Transverse colon (tissue), 4 donors: ENCODE data around the gene CLDN19. TPM values are rescaled to one million over a fixed set of nuclear protein-coding genes. Genes with fewer than 3 reads are reported as not detected.

Experiments
- DNase-seq: peaks from one replicate; pipeline ENCODE4 v3.0.0-alpha.2; 2019
- H3K27ac ChIP-seq, 4 donors: fragments of 200-600 bp; sonication (generic); 2 replicates each; pipeline ENCODE4 v1.5.1; 2016 to 2018; ENCODE audit warnings: inconsistent platforms in 4 of 4
- H3K27me3 ChIP-seq: fragments of 200-600 bp; sonication (generic); 2 replicates; pipeline ENCODE4 v1.5.1; 2017; ENCODE audit warnings: inconsistent platforms
- H3K36me3 ChIP-seq, 4 donors: fragments of 200-600 bp; sonication (generic); 2 replicates each; pipeline ENCODE4 v1.5.1; 2017 to 2019; ENCODE audit warnings: inconsistent platforms in 4 of 4
- H3K4me1 ChIP-seq, 4 donors: fragments of 200-600 bp; sonication (generic); 2 replicates each; pipeline ENCODE4 v1.5.1; 2017 to 2020; ENCODE audit warnings: inconsistent platforms in 4 of 4
- H3K4me3 ChIP-seq, 4 donors: fragments of 200-600 bp; sonication (generic); 1 replicate in 1 of 4; 2 replicates in 3 of 4; pipeline versions ENCODE4 v1.5.1 to v1.6.1; 2017 to 2019; ENCODE audit warnings: inconsistent platforms in 4 of 4
- H3K9me3 ChIP-seq, 2 donors: fragments of 200-600 bp; sonication (generic); 2 replicates each; pipeline ENCODE4 v1.5.1; 2017 to 2019; ENCODE audit warnings: inconsistent platforms in 2 of 2
- EP300 ChIP-seq: sonication (generic); formaldehyde crosslinking; IDR thresholded peaks from one replicate; pipeline ENCODE4 v1.6.1; 2017; ENCODE audit warnings: antibody characterized with exemption, low read depth
- POLR2A ChIP-seq: fragments of 450-650 bp; IDR thresholded peaks from one replicate; pipeline ENCODE4 v1.6.1; 2016; ENCODE audit warnings: antibody characterized with exemption, mild to moderate bottlenecking, moderate library complexity
- POLR2AphosphoS5 ChIP-seq, 3 donors: sonication (generic); formaldehyde crosslinking; IDR thresholded peaks; one replicate each; pipeline ENCODE4 v1.6.1; 2016; ENCODE audit warnings: antibody characterized with exemption in 3 of 3
- WGBS, 2 donors: methylation state at CpG; one replicate each; pipeline ENCODE4 v1.1.5; 2018; ENCODE audit warnings: low coverage in 1 of 2; 5-methylcytosine and 5-hydroxymethylcytosine counted together
- in situ Hi-C, 4 donors: fragments of 200-750 bp; cut with MboI; loops; one replicate each; pipeline versions ENCODE4 v1.15.0 to v1.15.1; 2017; ENCODE audit warnings: low sequenced_read_pairs in 3 of 4, low pct_ligation_motif_present in 1 of 4, low pct_unique_long_range_greater_than_20kb in 1 of 4
- intact Hi-C: fragments of 100-400 bp; cut with DNase I; formaldehyde crosslinking; loops from one replicate; pipeline ENCODE4 v1.15.1; 2023; ENCODE audit warnings: low total_unique reads
- total RNA-seq, 4 donors: library from RNA; depleted of rRNA; stranded (reverse); fragments of >200 nt; gene quantifications; one replicate each; pipeline ENCODE4 v1.1.0, GENCODE V29; 2016
- TF ChIP-seq, protein P1 (sequence below), 5 experiments: fragments of 200-600 bp in 3 of 5; fragments of 450-650 bp in 2 of 5; sonication (generic) in 3 of 5; IDR thresholded peaks; 1 replicate in 2 of 5; 2 replicates in 3 of 5; pipeline ENCODE4 v1.5.1; 2016 to 2017; ENCODE audit warnings: antibody characterized with exemption in 5 of 5, inconsistent platforms in 3 of 5, mild to moderate bottlenecking in 2 of 5, moderate library complexity in 1 of 5

Gene CLDN19
- total RNA-seq, 4 donors from 2014 or later, result 0.27 TPM; not detected in 3

DNA sequence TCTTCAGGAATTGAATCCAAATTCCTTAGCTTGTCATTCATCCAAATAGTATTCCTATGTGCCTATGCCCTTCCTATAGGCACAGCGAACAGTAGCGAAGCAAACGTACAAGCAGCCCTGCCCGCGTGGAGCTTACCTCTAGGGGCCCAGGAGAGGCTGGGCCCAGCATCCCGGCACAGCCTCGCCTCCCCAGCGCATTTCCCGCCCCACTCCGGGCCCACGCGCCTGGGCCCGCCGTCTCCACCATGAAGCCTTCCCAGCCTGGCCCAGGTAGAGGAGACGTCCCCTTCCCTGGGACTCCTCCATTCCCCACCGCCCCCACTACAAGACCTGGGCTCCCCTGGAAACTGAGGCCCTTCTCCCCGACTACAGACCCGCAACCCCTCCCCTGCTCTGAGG, 44.5 kb upstream of the CLDN19 start:
- in situ Hi-C loops (loop anchor here in 1 of 4 donors (25.0 kb wide), 1 partner anchor 278 kb away; no protein-coding TSS in a partner anchor), intact Hi-C loops (no loop called here)
- no peak for DNase-seq
- Histone ChIP-seq H3K9me3 (no peaks in the 10 kb centered on the region), H3K36me3 (peaks cover 0 to 5% (median 0%) of the 10 kb centered on the region in 4 donors), H3K27ac (no peak overlapping the region), H3K4me1 (peaks cover 0 to 11% (median 6%) of the 10 kb centered on the region in 4 donors), H3K27me3 (peaks cover 11% of the 10 kb centered on the region), H3K4me3 (peak overlapping the region in 1 of 4 donors; percentile 45)
- 92% methylated on average over 18 of the region's 18 CpGs; no CpG with 5 or more reads in 1 of the 2 donors for WGBS, 2 donors
- TF ChIP-seq POLR2AphosphoS5 (IDR thresholded peaks at IDR 0.05) (no peak), POLR2A (no peak), EP300 (no peak)
- TF ChIP-seq, protein P1, sequence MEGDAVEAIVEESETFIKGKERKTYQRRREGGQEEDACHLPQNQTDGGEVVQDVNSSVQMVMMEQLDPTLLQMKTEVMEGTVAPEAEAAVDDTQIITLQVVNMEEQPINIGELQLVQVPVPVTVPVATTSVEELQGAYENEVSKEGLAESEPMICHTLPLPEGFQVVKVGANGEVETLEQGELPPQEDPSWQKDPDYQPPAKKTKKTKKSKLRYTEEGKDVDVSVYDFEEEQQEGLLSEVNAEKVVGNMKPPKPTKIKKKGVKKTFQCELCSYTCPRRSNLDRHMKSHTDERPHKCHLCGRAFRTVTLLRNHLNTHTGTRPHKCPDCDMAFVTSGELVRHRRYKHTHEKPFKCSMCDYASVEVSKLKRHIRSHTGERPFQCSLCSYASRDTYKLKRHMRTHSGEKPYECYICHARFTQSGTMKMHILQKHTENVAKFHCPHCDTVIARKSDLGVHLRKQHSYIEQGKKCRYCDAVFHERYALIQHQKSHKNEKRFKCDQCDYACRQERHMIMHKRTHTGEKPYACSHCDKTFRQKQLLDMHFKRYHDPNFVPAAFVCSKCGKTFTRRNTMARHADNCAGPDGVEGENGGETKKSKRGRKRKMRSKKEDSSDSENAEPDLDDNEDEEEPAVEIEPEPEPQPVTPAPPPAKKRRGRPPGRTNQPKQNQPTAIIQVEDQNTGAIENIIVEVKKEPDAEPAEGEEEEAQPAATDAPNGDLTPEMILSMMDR (IDR thresholded peaks at IDR 0.05), result no peak

DNA sequence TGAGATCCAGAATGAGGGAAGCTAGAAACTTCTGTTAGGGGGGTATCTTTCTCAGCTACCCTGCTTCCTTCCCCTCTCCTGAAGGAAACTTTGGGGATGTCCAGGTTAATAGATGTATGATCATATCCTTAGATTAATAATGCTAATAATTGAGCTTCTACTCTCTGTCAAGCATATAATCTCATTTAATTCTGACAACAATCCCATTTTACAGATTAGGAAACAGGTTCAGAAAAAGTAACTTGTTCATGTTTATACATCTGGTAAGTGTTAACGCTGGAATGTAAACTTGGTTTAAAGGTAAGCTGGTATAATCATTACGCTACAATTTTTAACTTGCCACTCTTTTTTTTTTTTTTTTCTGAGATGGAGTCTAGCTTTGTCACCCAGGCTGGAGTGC, 43.1 kb upstream of the CLDN19 start:
- TF ChIP-seq, protein P1 (IDR thresholded peaks at IDR 0.05), result no peak
- TF ChIP-seq POLR2AphosphoS5 (IDR thresholded peaks at IDR 0.05) (no peak), EP300 (no peak), POLR2A (no peak)
- intact Hi-C loops (no loop called here), in situ Hi-C loops (loop anchor here in 1 of 4 donors (25.0 kb wide), 1 partner anchor 279 kb away; no protein-coding TSS in a partner anchor)
- Histone ChIP-seq H3K4me1 (peaks cover 0 to 11% (median 6%) of the 10 kb centered on the region in 4 donors), H3K36me3 (peaks cover 0 to 5% (median 0%) of the 10 kb centered on the region in 4 donors), H3K9me3 (no peaks in the 10 kb centered on the region), H3K27me3 (peaks cover 11% of the 10 kb centered on the region), H3K4me3 (no peak overlapping the region), H3K27ac (no peak overlapping the region)
- WGBS, 2 donors, result 93 to 96% methylated on average over 2 of the region's 2 CpGs
- DNase-seq, result no peak

GRCh38 chr1:42780176-42780575, 40.1 kb upstream of the CLDN19 start:
- Histone ChIP-seq H3K27ac (no peak overlapping the region), H3K36me3 (peaks cover 0 to 26% (median 11%) of the 10 kb centered on the region in 4 donors), H3K9me3 (no peaks in the 10 kb centered on the region), H3K4me1 (peaks cover 0 to 5% (median 4%) of the 10 kb centered on the region in 4 donors), H3K4me3 (no peak overlapping the region), H3K27me3 (no peaks in the 10 kb centered on the region)
- in situ Hi-C loops, result loop anchor here in 1 of 4 donors (25.0 kb wide), 1 partner anchor 282 kb away; no protein-coding TSS in a partner anchor
- WGBS, 2 donors, result 100% methylated on average over 1 of the region's 1 CpG
- intact Hi-C loops, result no loop called here
- TF ChIP-seq, protein P1 (IDR thresholded peaks at IDR 0.05), result no peak
- TF ChIP-seq EP300, result no peak
- TF ChIP-seq POLR2AphosphoS5 (IDR thresholded peaks at IDR 0.05), result no peak
- TF ChIP-seq POLR2A, result no peak
- no peak for DNase-seq

DNA sequence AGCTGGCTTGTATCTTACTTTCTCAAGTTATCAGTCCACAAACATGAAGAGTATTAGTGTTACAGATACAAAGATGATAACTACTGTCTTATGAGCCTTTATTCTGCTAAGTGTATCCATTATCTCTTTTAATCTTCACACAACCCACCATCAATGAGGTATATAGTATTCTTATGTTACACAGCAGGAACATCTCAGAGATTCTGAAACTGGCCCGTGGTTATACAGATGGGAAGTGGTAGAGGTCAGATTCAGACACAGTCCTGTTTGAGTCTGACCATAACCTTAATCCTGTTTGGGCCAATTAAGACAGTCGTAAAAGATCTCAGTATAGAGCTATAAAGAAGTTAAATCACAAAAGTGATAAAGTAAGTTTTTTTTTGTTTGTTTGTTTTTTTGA, 39.7 kb upstream of the CLDN19 start:
- H3K4me1 ChIP-seq, result peaks cover 0 to under 1% (median 0%) of the 10 kb centered on the region in 4 donors
- H3K4me3 ChIP-seq, result no peak overlapping the region
- peaks cover 0 to 30% (median 13%) of the 10 kb centered on the region in 4 donors for H3K36me3 ChIP-seq
- intact Hi-C loops, result loop anchor here (10.0 kb wide), 1 partner anchor 65 kb away; the partner anchor contains the start of gene ZNF691
- H3K9me3 ChIP-seq, result no peaks in the 10 kb centered on the region
- WGBS, 2 donors, result 42 to 49% methylated on average over 2 of the region's 2 CpGs
- H3K27me3 ChIP-seq, result no peaks in the 10 kb centered on the region
- DNase-seq, result no peak
- no peak for TF ChIP-seq EP300
- no peak for TF ChIP-seq POLR2A
- TF ChIP-seq, protein P1 (IDR thresholded peaks at IDR 0.05), result no peak
- TF ChIP-seq POLR2AphosphoS5 (IDR thresholded peaks at IDR 0.05), result no peak
- H3K27ac ChIP-seq, result no peak overlapping the region
- in situ Hi-C loops, result loop anchor here in 3 of 4 donors (10.0 to 25.0 kb wide), 2 partner anchors 283 to 295 kb away; no protein-coding TSS in a partner anchor
